ENCODE measurements around the gene AIFM3. TPM values are rescaled to one million over a fixed set of nuclear protein-coding genes. Genes with fewer than 3 reads are reported as not detected.

The AIFM3 gene
- total RNA-seq, 1 experiment from 2014 or later, result 1.1 TPM

DNA sequence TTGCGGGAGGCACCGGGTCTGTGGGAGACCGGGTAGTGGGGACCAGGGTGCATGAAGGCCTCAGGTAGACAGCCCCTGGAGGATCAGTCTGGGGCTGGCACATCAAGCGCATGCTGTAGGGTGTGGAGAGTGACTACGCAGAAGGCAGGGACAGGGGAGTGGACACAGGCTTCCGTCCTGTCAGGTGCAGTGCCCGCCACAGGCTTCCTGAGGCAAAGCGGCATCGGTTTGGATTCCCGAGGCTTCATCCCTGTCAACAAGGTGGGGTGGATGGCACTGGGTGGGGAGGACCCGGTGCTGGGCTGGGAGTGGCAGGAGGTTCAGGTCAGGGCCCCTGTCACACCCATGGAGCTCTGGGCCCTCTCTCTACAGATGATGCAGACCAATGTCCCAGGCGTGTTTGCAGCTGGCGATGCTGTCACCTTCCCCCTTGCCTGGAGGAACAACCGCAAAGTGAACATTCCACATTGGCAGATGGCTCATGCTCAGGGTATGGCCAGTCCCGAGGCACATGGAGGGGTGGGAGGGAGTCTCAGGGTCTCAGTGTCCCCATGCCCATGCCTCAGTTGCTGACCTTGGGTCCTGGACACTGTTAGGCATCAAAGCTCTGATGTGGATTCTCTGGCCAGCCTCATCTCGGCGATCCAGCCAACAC is 10.6 kb downstream of the AIFM3 start:
- no TSS peak for BruUV-seq (replicated peaks)
- TF ChIP-seq, protein P1, sequence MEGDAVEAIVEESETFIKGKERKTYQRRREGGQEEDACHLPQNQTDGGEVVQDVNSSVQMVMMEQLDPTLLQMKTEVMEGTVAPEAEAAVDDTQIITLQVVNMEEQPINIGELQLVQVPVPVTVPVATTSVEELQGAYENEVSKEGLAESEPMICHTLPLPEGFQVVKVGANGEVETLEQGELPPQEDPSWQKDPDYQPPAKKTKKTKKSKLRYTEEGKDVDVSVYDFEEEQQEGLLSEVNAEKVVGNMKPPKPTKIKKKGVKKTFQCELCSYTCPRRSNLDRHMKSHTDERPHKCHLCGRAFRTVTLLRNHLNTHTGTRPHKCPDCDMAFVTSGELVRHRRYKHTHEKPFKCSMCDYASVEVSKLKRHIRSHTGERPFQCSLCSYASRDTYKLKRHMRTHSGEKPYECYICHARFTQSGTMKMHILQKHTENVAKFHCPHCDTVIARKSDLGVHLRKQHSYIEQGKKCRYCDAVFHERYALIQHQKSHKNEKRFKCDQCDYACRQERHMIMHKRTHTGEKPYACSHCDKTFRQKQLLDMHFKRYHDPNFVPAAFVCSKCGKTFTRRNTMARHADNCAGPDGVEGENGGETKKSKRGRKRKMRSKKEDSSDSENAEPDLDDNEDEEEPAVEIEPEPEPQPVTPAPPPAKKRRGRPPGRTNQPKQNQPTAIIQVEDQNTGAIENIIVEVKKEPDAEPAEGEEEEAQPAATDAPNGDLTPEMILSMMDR (IDR thresholded peaks at IDR 0.05; ENCODE audit: unreplicated experiment), result no peak
- intact Hi-C loops (cut with micrococcal nuclease), result no loop called here
- DNase-seq (ENCODE audit: unreplicated experiment), result no peak
- H3K4me3 Mint-ChIP-seq (ENCODE audit: unreplicated experiment), result no peak overlapping the region
- no peaks in the 10 kb centered on the region for H3K4me1 Mint-ChIP-seq (ENCODE audit: insufficient read depth, unreplicated experiment)
- peaks cover 8% of the 10 kb centered on the region for H3K9me3 Mint-ChIP-seq (ENCODE audit: unreplicated experiment)
- ChIA-PET POLR2A (no interaction called here), CTCF (interaction anchor here (0.7 kb wide), 1 partner anchor 12 kb away, joined by 5 read pairs; no protein-coding TSS in a partner anchor)
- no peaks in the 10 kb centered on the region for H3K27me3 Mint-ChIP-seq (ENCODE audit: insufficient read depth, unreplicated experiment)
- H3K27ac Mint-ChIP-seq (ENCODE audit: low read depth, unreplicated experiment), result no peak overlapping the region
- peaks cover 6% of the 10 kb centered on the region for H3K36me3 Mint-ChIP-seq (ENCODE audit: insufficient read depth, unreplicated experiment)

- H3K27ac Mint-ChIP-seq (ENCODE audit: low read depth, unreplicated experiment), result no peak overlapping the region
- intact Hi-C loops (cut with micrococcal nuclease), result no loop called here
- H3K4me3 Mint-ChIP-seq (ENCODE audit: unreplicated experiment), result no peak overlapping the region
- peaks cover 8% of the 10 kb centered on the region for H3K9me3 Mint-ChIP-seq (ENCODE audit: unreplicated experiment)
- no TSS peak for BruUV-seq (replicated peaks)
- TF ChIP-seq, protein P1 (IDR thresholded peaks at IDR 0.05; ENCODE audit: unreplicated experiment), result no peak
- no peak for DNase-seq (ENCODE audit: unreplicated experiment)
- H3K27me3 Mint-ChIP-seq (ENCODE audit: insufficient read depth, unreplicated experiment), result no peaks in the 10 kb centered on the region
- CTCF ChIA-PET, result no interaction called here
- POLR2A ChIA-PET, result no interaction called here
- peaks cover 6% of the 10 kb centered on the region for H3K36me3 Mint-ChIP-seq (ENCODE audit: insufficient read depth, unreplicated experiment)
- no peaks in the 10 kb centered on the region for H3K4me1 Mint-ChIP-seq (ENCODE audit: insufficient read depth, unreplicated experiment)
Observed at GRCh38 chr22:20978419-20978818, 11.4 kb downstream of the AIFM3 start.

GRCh38 chr22:20979243-20979809 is 12.3 kb downstream of the AIFM3 start:
- Mint-ChIP-seq H3K27me3 (ENCODE audit: insufficient read depth, unreplicated experiment) (no peaks in the 10 kb centered on the region), H3K4me1 (ENCODE audit: insufficient read depth, unreplicated experiment) (peaks cover 8% of the 10 kb centered on the region), H3K36me3 (ENCODE audit: insufficient read depth, unreplicated experiment) (peaks cover 6% of the 10 kb centered on the region), H3K27ac (ENCODE audit: low read depth, unreplicated experiment) (no peak overlapping the region), H3K4me3 (ENCODE audit: unreplicated experiment) (no peak overlapping the region), H3K9me3 (ENCODE audit: unreplicated experiment) (peaks cover 8% of the 10 kb centered on the region)
- intact Hi-C loops (cut with micrococcal nuclease), result no loop called here
- ChIA-PET CTCF (no interaction called here), POLR2A (interaction anchor here (0.7 to 3.4 kb wide), 2 partner anchors 21 to 24 kb away, joined by 3 to 24 read pairs; partner anchors contain the start of gene THAP7)
- no peak for DNase-seq (ENCODE audit: unreplicated experiment)
- no TSS peak for BruUV-seq (replicated peaks)
- TF ChIP-seq, protein P1 (IDR thresholded peaks at IDR 0.05; ENCODE audit: unreplicated experiment), result no peak

DNA sequence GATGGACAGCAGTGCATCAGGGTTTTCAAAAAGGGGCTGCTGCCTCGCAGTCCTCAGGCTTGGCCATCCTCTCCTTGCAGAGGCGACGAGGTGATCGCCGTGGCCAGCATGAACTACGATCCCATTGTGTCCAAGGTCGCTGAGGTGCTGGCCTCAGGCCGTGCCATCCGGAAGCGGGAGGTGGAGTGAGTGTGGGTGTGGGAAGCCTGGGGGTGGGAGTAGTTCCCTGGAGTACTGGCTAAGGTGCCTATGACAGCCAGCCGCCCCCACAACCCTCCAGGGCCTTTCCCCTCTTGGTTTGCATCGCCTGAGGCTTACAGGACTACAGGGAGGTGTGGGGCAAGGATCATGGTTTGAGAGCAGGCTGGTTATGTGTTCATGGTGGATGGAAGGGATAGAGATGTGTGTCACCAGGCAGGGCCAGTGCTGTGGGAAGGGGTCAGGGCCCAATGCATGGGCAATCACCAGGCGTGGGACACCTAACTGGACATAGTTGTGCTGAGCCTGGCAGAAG is 12.9 kb downstream of the AIFM3 start:
- TF ChIP-seq, protein P1 (IDR thresholded peaks at IDR 0.05; ENCODE audit: unreplicated experiment), result no peak
- peaks cover 8% of the 10 kb centered on the region for H3K4me1 Mint-ChIP-seq (ENCODE audit: insufficient read depth, unreplicated experiment)
- H3K4me3 Mint-ChIP-seq (ENCODE audit: unreplicated experiment), result no peak overlapping the region
- no TSS peak for BruUV-seq (replicated peaks)
- DNase-seq (ENCODE audit: unreplicated experiment), result no peak
- ChIA-PET POLR2A (interaction anchor here (0.7 to 3.4 kb wide), 3 partner anchors 20 to 23 kb away, joined by 3 to 24 read pairs (median 4); partner anchors contain the start of gene THAP7), CTCF (no interaction called here)
- intact Hi-C loops (cut with micrococcal nuclease), result no loop called here
- H3K36me3 Mint-ChIP-seq (ENCODE audit: insufficient read depth, unreplicated experiment), result peaks cover 7% of the 10 kb centered on the region
- peaks cover 8% of the 10 kb centered on the region for H3K9me3 Mint-ChIP-seq (ENCODE audit: unreplicated experiment)
- H3K27me3 Mint-ChIP-seq (ENCODE audit: insufficient read depth, unreplicated experiment), result no peaks in the 10 kb centered on the region
- H3K27ac Mint-ChIP-seq (ENCODE audit: low read depth, unreplicated experiment), result no peak overlapping the region

All from MCF 10A (cell line).